HG03095 (cell line): Measurements from ENCODE around the gene TBL2.
"Not testable (repeated sequence)": the region's sequence is repeated elsewhere in the genome, so short reads cannot be mapped to it uniquely, and the experiment has no call there.

ENCODE experiments used
- ATAC-seq: cut with Tn5 transposase; IDR thresholded peaks from one replicate; pipeline ENCODE4 v1.9.1; 2021; ENCODE audit warnings: moderate library complexity; ENCODE audit not compliant: unreplicated experiment

TBL2 gene

GRCh38 chr7:73578342-73579128, at the start of gene TBL2:
Gene TBL2, minus strand, starts transcription at chr7:73578579. Its CDS starts 30 bp downstream, at chr7:73578549.
- ATAC-seq, result peak; percentile 85

- no peak for ATAC-seq
These were observed 48.4 kb upstream of the TBL2 start for GRCh38 chr7:73626814-73627213.

GRCh38 chr7:73625276-73625675, 46.9 kb upstream of the TBL2 start:
- no peak for ATAC-seq

- no peak for ATAC-seq
These were observed 46.3 kb upstream of the TBL2 start for GRCh38 chr7:73624669-73625001.

- ATAC-seq, result no peak
These were observed 45.7 kb upstream of the TBL2 start, which contains the start of gene MLXIPL for GRCh38 chr7:73623798-73624668. Gene MLXIPL, minus strand, starts transcription at chr7:73624522. Its CDS starts 30 bp downstream, at chr7:73624492.

- ATAC-seq, result no peak
These were observed 44.8 kb upstream of the TBL2 start for GRCh38 chr7:73622909-73623797.

GRCh38 chr7:73622527-73622908, 44.1 kb upstream of the TBL2 start:
- no peak for ATAC-seq

- no peak for ATAC-seq
These were observed 43.0 kb upstream of the TBL2 start for GRCh38 chr7:73621168-73622063.

- not testable (repeated sequence) for ATAC-seq
These were observed 41.0 kb upstream of the TBL2 start for GRCh38 chr7:73619394-73619793.

- ATAC-seq, result no peak
These were observed 40.2 kb upstream of the TBL2 start for GRCh38 chr7:73618538-73618937.

- not testable (repeated sequence) for ATAC-seq
These were observed 39.1 kb upstream of the TBL2 start for GRCh38 chr7:73617520-73617919.

- ATAC-seq, result no peak
These were observed 37.5 kb upstream of the TBL2 start for GRCh38 chr7:73615886-73616285.

- not testable (repeated sequence) for ATAC-seq
These were observed 36.6 kb upstream of the TBL2 start for GRCh38 chr7:73614937-73615336.

- no peak for ATAC-seq
These were observed 35.8 kb upstream of the TBL2 start for GRCh38 chr7:73613954-73614735.

GRCh38 chr7:73612598-73613269, 34.4 kb upstream of the TBL2 start:
- ATAC-seq, result no peak

- no peak for ATAC-seq
These were observed 32.7 kb upstream of the TBL2 start for GRCh38 chr7:73611017-73611555.

- no peak for ATAC-seq
These were observed 31.7 kb upstream of the TBL2 start for GRCh38 chr7:73610105-73610504.

GRCh38 chr7:73607692-73607983, 29.3 kb upstream of the TBL2 start:
- ATAC-seq, result not testable (repeated sequence)
